HG03460 (cell line): ENCODE data around the gene CAV3.

Experiments used
- ATAC-seq: cut with Tn5 transposase; IDR thresholded peaks from one replicate; pipeline ENCODE4 v1.9.1; 2021; ENCODE audit not compliant: unreplicated experiment

Gene CAV3

DNA sequence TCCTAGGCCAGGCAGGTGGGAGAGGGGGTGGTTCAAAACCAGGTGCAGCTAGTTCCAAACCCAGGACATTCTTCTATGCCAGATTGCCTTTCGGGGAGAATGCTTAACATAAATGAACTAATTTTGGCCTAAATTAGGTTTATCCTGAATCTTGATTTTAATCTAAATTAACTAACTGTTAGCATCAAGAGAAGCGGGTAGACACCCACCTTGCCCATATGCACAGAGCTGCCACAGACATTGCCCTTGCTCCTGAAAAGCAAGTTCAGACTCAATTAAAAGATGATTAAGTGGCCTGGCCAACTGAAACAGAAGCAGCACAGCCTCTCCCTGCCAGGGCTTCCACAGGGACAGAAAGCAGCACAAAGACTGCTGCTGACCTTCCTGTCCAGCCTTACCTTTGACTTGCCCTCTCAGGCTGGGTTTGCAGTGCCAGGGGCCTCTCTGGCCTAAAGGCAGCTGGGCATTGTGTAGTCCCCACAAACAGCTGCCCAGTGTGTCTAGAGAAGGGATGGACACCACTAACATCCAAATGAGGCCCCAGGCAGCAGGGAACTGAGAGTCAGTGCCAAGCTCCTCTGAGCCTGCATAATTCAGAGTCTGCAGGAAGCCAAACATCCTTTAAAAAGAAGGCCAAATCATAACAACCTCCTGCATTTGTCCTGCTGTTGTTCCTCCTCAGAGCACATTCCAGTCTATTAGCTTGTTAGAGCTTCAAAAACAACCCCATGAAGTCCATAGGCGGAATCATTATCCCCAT is 51.3 kb downstream of the CAV3 start:
- no peak for ATAC-seq

DNA sequence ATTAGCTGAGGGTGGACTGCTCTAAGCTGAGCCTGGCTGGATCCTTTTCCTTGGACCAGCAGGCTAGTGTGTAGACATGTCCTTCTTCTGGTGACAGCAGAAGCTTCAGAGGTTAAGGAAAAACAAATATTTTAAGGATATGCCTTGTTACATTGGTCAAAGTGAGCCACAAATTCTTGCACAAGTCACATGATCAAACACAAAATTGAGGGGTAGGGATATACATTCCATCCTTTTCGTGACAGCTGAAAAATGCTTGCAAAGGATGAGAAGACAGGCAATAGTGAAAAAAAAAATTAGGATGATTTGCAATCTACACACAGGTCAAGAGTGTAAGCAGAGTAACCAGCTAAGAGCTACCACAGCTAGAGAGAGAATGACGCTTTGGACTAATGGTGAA is 56.9 kb downstream of the CAV3 start:
- no peak for ATAC-seq

DNA sequence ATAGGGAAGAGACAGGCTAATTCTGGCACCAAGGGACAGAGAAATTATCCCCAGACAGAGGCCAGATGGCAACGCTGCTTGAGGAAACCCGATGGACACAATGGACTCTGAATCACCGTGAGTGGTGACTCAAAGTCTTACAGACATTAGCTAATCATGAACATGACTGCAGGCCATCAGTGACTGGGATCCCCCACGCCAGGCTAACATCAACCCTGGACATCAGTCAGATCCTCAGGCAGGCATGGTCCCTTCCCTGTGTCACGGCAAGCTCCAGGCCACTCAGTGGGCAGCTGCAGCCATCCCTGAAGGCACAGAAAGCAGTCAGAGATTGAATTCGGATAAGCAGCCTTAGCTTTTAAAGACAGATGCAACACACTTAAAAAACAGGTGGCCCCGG is 59.6 kb downstream of the CAV3 start:
- no peak for ATAC-seq

DNA sequence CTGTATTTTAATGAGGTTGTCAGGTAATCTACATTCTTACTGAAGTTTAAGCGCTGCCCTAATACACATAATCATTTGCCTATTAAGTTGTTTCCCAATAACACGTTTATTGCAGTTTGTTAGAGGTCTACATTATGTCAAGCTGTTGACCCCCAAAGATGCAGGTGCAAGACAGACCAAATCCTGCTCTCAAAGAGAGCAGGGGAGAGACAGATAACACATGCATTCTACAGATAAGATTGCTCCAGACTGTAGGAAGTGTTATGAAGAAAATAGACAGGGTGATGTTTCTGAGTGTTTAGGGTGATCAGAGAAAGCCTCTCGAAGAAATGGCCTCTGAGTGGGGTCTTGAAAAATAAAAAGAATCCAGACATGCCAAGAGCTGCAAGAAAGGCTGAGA is 60.6 kb downstream of the CAV3 start:
- no peak for ATAC-seq
